Stimulated activated CD8-positive, alpha-beta memory T cell treated with anti-CD3 and anti-CD28 coated beads, Interleukin-2, amount 100 ng/mL, for 48 hours (primary cell): ENCODE measurements around the gene ALMS1.
"Not testable (repeated sequence)": the region's sequence is repeated elsewhere in the genome, so short reads cannot be mapped to it uniquely, and the experiment has no call there.

Experiments used
- DNase-seq, 2 donors: peaks; one replicate each; pipeline ENCODE4 v3.0.0-alpha.2; 2020; ENCODE audit warnings: low read depth in 2 of 2

Gene ALMS1

DNA sequence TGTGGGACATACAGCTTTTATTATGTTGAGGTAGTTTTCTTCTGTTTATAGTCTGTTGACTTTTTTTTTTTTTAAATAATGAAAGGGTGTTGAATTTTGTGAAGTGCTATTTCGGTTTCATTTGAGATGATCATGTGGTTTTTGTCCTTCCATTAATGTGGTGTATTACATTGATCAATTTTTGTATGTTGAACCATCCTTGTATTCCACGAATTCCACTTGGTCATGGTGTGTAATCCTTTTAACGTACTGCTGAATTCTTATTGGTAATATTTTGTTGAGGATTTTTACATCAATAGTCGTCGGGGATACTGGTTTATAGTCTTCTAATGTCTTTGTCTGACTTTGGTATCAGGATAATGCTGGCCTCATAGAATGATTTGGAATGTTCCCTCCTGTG lies 18.8 kb downstream of the ALMS1 start:
- no peak for DNase-seq

GRCh38 chr2:73406996-73407395 lies 21.4 kb downstream of the ALMS1 start:
- no peak for DNase-seq

- no peak for DNase-seq
Observed at GRCh38 chr2:73408198-73408597, 22.6 kb downstream of the ALMS1 start.

GRCh38 chr2:73414696-73415095 lies 29.1 kb downstream of the ALMS1 start:
- no peak for DNase-seq

GRCh38 chr2:73415906-73416305 lies 30.3 kb downstream of the ALMS1 start:
- no peak for DNase-seq

DNA sequence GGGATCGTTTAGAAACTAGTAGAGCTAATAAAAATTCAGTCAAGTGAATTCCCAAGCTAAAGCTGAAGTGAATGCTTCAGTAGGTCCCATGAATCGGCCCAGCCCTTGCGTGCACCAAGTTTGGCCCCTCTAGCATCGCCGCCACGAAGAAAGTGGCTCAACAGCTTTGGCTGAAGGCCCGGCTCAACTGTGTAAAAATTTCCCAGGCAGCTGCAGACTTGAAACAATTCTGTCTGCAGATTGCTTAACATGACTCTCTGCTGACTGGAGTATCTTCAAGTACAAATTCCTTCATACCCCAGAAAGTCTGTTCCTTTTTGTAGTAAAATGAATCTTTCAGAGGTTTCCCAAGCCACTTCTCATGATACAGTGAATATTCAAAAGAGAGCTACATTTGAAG lies 32.7 kb downstream of the ALMS1 start:
- DNase-seq, result no peak

DNA sequence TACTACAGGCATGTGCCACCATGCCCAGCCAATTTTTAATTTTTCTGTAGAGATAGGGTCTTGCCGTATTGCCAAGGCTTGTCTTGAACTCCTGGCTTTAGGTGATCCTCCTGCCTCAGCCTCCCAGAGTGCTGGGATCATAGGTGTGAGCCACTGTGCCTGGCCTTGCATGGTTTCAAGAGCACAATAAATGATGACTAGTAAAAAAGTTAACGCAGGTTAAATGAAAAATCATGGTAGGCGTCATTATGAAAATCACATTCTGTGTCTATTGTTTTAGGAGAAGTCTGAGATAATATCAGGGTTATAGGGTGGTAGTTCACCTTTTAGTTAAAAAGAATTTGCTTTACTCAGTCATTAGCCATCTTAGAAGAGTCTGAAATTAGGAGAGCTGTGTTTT lies 38.3 kb downstream of the ALMS1 start:
- DNase-seq, result no peak

- no peak for DNase-seq
Observed at GRCh38 chr2:73426176-73426575, 40.5 kb downstream of the ALMS1 start.

DNA sequence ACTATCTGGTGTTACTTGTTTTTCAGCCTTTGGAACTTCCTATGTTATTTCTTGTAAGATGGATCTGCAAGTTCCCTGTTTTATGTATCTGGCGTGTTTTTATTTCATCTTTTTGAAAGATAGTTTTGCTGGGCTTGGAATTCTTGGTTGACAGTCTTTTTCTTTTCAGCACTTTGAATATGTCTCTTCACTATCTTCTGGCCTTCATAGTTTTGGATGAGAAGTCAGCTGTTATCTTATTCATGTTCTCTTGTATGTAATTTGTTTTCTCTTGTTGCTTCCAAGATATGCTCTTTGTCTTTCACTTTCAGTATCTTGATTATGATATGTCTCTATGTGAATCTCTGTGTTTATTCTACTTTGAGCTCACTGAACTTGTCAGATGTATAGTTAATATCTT lies 50.4 kb downstream of the ALMS1 start:
- DNase-seq, result no peak

- DNase-seq, result no peak
Observed at GRCh38 chr2:73444202-73444601, 58.6 kb downstream of the ALMS1 start.

DNA sequence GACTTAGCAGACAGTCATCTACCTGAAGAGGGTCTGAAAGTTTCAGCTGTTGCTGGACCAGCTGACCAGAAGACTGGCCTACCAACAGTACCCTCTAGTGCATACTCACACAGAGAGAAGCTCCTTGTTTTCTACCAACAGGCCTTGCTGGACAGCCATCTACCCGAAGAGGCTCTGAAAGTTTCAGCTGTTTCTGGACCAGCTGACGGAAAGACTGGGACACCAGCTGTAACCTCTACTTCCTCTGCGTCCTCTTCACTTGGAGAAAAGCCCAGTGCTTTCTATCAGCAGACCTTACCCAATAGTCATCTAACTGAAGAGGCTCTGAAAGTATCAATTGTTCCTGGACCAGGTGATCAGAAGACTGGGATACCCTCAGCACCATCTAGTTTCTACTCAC lies 63.2 kb downstream of the ALMS1 start:
- DNase-seq, result no peak

- DNase-seq, result no peak
Observed at GRCh38 chr2:73449404-73449803, 63.8 kb downstream of the ALMS1 start.

GRCh38 chr2:73451263-73451972 lies 65.8 kb downstream of the ALMS1 start:
- no peak for DNase-seq

DNA sequence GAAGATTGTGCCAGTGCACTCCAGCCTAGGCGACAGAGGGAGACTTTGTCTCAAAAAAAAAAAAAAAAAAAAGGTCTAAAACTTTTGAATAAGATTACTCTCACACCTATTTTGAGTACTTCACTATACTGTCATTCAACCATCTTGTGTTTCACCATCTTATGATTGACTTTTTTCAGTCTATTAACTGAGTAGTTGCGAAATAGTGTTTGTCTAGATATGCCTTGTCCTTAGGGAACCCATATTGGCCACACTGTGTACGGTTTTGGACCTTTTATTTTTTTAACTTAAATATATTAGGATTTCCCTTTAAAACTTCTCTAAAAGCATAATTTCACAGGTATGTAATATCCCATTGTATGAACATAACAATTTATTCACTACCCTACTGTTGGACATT lies 72.3 kb downstream of the ALMS1 start:
- DNase-seq, result no peak

GRCh38 chr2:73462388-73462787 lies 76.8 kb downstream of the ALMS1 start:
- DNase-seq, result not testable (repeated sequence)

- DNase-seq, result no peak
Observed at GRCh38 chr2:73468376-73468775, 82.7 kb downstream of the ALMS1 start.

- not testable (repeated sequence) for DNase-seq
Observed at GRCh38 chr2:73483874-73484273, 98.2 kb downstream of the ALMS1 start.

DNA sequence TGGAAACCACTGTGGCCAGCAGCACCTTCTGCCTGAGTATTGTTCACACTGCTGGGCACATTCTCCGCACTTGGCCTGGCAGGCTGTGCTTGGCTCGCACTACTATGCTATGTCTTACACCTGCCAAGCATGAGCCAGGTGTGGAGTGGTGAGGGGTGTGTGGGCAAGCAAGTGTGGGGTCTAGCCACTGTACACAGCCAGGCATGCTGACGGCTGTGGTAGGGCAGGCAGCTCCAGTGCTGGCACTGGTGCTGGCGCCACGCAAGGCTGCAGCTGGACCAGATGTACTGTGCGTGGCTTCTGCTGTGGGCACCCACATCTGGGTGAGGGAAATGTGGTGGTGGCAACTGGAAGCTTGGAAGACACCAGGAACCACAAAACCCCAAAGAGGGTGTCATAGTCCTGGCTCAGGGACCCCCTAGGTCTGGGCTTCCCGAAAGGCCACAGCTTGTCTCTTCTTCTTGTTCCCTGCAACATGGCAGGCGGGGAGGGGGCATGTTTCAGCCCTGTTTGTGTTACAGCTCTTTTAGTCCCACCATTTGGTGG lies 101.5 kb downstream of the ALMS1 start:
- no peak for DNase-seq

DNA sequence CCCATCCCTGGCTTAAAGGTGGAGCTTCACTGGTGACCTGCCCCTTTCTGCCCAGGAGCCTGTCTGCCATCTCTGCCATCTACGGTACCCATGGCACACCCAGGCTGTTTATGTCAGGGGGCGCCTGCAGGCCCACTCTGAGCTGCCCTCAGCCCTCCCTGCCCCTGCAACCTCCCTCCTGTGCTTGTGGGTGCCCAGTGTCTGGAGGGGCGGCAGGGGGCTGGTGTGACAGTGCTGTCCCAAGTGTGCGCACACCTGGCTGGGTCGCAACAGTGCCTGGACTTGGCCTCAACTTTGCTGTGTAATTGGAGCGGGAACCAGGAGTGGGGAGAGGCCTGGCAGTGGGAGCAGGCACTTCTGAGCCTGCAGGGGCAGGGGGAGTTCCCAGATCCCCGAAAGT lies 102.4 kb downstream of the ALMS1 start:
- DNase-seq, result no peak

- DNase-seq, result no peak
Observed at GRCh38 chr2:73489053-73489452, 103.4 kb downstream of the ALMS1 start.

GRCh38 chr2:73494031-73494430 lies 108.4 kb downstream of the ALMS1 start:
- DNase-seq, result no peak

GRCh38 chr2:73503992-73504570 lies 118.4 kb downstream of the ALMS1 start:
- DNase-seq, result no peak

DNA sequence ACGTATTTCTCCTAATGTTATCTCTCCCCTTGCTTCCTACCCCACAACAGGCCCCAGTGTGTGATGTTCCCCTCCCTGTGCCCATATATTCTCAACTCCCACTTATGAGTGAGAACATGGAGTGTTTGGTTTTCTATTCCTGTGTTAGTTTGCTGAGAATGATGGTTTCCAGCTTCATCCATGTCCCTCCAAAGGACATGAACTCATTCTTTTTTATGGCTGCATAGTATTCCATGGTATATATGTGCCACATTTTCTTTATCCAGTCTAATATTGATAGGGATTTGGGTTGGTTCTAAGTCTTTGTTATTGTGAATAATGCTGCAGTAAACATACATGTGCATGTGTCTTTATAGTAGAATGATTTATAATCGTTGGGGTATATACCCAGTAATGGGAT lies 119.2 kb downstream of the ALMS1 start:
- DNase-seq, result not testable (repeated sequence)

DNA sequence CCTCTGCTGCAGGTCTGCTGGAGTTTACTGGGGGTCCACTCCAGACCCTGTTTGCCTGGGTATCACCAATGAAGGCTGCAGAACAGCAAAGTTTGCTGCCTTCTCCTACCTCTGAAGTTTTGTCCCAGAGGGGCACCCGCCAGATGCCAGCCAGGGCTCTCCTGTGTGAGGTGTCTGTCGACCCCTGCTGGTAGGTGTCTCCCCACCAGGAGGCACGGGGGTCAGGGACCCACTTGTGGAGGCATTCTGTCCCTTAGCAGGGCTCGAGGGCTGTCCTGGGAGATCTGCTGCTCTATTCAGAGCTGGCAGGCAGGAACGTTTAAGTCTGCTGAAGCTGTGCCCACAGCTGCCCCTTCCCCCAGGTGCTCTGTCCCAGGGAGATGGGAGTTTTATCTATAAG lies 124.8 kb downstream of the ALMS1 start:
- DNase-seq, result not testable (repeated sequence)
